ENCODE measurements around the gene LRRK2.

DNA sequence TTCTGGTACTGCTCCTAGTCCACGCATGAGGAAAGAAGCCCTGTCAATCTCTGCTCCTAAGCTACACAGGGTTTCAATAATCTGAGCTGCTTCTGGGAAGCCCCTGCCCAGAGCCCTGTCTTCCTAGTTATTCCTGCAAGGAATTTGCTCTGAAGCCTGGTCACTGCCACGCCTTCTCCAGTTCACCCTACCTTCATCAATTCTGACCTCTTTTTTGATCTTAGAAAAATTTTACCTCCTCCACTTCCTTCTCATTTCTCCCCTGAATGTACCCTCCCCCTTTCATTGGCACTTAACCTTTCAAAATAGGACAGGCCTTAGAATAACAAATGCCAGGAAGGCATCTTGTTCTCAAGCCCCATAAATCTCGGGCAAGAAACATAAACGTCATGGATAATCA, 14.9 kb upstream of the LRRK2 start:
- TF ChIP-seq, protein P1, sequence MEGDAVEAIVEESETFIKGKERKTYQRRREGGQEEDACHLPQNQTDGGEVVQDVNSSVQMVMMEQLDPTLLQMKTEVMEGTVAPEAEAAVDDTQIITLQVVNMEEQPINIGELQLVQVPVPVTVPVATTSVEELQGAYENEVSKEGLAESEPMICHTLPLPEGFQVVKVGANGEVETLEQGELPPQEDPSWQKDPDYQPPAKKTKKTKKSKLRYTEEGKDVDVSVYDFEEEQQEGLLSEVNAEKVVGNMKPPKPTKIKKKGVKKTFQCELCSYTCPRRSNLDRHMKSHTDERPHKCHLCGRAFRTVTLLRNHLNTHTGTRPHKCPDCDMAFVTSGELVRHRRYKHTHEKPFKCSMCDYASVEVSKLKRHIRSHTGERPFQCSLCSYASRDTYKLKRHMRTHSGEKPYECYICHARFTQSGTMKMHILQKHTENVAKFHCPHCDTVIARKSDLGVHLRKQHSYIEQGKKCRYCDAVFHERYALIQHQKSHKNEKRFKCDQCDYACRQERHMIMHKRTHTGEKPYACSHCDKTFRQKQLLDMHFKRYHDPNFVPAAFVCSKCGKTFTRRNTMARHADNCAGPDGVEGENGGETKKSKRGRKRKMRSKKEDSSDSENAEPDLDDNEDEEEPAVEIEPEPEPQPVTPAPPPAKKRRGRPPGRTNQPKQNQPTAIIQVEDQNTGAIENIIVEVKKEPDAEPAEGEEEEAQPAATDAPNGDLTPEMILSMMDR (IDR thresholded peaks at IDR 0.05): no peak
- TF ChIP-seq EP300 (IDR thresholded peaks at IDR 0.05) (no peak), POLR2A (IDR thresholded peaks at IDR 0.05) (no peak)
